Hepatocyte (in vitro differentiated cells): ENCODE measurements around the gene STXBP1. TPM values are rescaled to one million over a fixed set of nuclear protein-coding genes. Genes with fewer than 3 reads are reported as not detected.

Experiments
- DNase-seq: peaks from one replicate; pipeline ENCODE4 v3.0.0-alpha.2; 2016; ENCODE audit warnings: low spot score
- H2AFZ ChIP-seq: fragments of 200-600 bp; sonication (generic); 2 replicates; pipeline ENCODE4 v1.6.0; 2016; ENCODE audit warnings: antibody characterized with exemption, mild to moderate bottlenecking
- H3K27ac ChIP-seq: fragments of 200-600 bp; sonication (generic); 2 replicates; pipeline ENCODE4 v1.5.1; 2016; ENCODE audit warnings: mild to moderate bottlenecking
- H3K27me3 ChIP-seq: fragments of 200-600 bp; sonication (generic); 2 replicates; pipeline ENCODE4 v1.6.1; 2016
- H3K36me3 ChIP-seq: fragments of 200-600 bp; sonication (generic); replicated peaks from 2 replicates; pipeline ENCODE4 v1.5.1; 2016; ENCODE audit warnings: low read depth; ENCODE audit not compliant: insufficient read depth
- H3K4me1 ChIP-seq: fragments of 200-600 bp; sonication (generic); 2 replicates; pipeline ENCODE4 v1.5.1; 2016; ENCODE audit warnings: mild to moderate bottlenecking, moderate library complexity; ENCODE audit not compliant: insufficient read depth
- H3K4me2 ChIP-seq: fragments of 200-600 bp; sonication (generic); 2 replicates; pipeline ENCODE4 v1.6.0; 2016
- H3K4me3 ChIP-seq: fragments of 200-600 bp; sonication (generic); 2 replicates; pipeline ENCODE4 v1.5.1; 2016; ENCODE audit warnings: mild to moderate bottlenecking
- H3K79me2 ChIP-seq: fragments of 200-600 bp; sonication (generic); 2 replicates; pipeline ENCODE4 v1.6.0; 2017; ENCODE audit warnings: mild to moderate bottlenecking
- H3K9me2 ChIP-seq: fragments of 200-600 bp; sonication (generic); replicated peaks from 2 replicates; pipeline ENCODE4 v1.6.0; 2017; ENCODE audit warnings: mild to moderate bottlenecking; ENCODE audit not compliant: insufficient read depth
- H3K9me3 ChIP-seq: fragments of 200-600 bp; sonication (generic); 2 replicates; pipeline ENCODE4 v1.5.1; 2016; ENCODE audit warnings: low read depth, mild to moderate bottlenecking
- H4K20me1 ChIP-seq: fragments of 200-600 bp; sonication (generic); 2 replicates; pipeline ENCODE4 v1.6.0; 2016; ENCODE audit warnings: mild to moderate bottlenecking; ENCODE audit not compliant: insufficient read depth, poor library complexity, severe bottlenecking
- EZH2 ChIP-seq: fragments of 200-600 bp; sonication (generic); IDR thresholded peaks from 2 replicates; pipeline ENCODE4 v1.6.1; 2016; ENCODE audit warnings: antibody characterized with exemption, mild to moderate bottlenecking, borderline replicate concordance
- EZH2phosphoT487 ChIP-seq: fragments of 200-600 bp; sonication (generic); IDR thresholded peaks from one replicate; pipeline ENCODE4 v1.6.1; 2018; ENCODE audit warnings: antibody characterized with exemption, mild to moderate bottlenecking, low read depth, moderate library complexity; ENCODE audit not compliant: unreplicated experiment, severe bottlenecking
- WGBS: methylation state at CpG from one replicate; pipeline ENCODE4 v1.1.6; 2016; ENCODE audit warnings: low lambda C conversion rate; ENCODE audit errors: missing lambda C conversion rate; 5-methylcytosine and 5-hydroxymethylcytosine counted together
- polyA plus RNA-seq: library from polyadenylated mRNA; unstranded; fragments of >200 nt; fragmentation: Nextera tagmentation; extraction: Ambion mirVana; gene quantifications from 2 replicates; pipeline ENCODE4 v1.2.1, GENCODE V29; 2016
- total RNA-seq: library from RNA; depleted of rRNA; stranded (reverse); fragments of >200 nt; gene quantifications from 2 replicates; pipeline ENCODE4 v1.2.3, GENCODE V29; 2014
- TF ChIP-seq, protein P1 (sequence below): fragments of 200-600 bp; sonication (generic); IDR thresholded peaks from 2 replicates; pipeline ENCODE4 v1.5.1; 2016; ENCODE audit warnings: antibody characterized with exemption, mild to moderate bottlenecking; ENCODE audit not compliant: poor library complexity

Gene STXBP1
- total and polyA plus RNA-seq, 2 experiments from 2014 or later: 22.6 to 27.6 TPM

- H2AFZ ChIP-seq: no peak overlapping the region
- no peak overlapping the region for H3K4me2 ChIP-seq
- 80% methylated on average over 3 of the region's 3 CpGs for WGBS
- no peaks in the 10 kb centered on the region for H3K36me3 ChIP-seq
- peaks cover 9% of the 10 kb centered on the region for H3K4me1 ChIP-seq
- no peaks in the 10 kb centered on the region for H3K9me2 ChIP-seq
- no peak overlapping the region for H3K27ac ChIP-seq
- no peak for DNase-seq
- TF ChIP-seq EZH2: no peak
- TF ChIP-seq, protein P1, sequence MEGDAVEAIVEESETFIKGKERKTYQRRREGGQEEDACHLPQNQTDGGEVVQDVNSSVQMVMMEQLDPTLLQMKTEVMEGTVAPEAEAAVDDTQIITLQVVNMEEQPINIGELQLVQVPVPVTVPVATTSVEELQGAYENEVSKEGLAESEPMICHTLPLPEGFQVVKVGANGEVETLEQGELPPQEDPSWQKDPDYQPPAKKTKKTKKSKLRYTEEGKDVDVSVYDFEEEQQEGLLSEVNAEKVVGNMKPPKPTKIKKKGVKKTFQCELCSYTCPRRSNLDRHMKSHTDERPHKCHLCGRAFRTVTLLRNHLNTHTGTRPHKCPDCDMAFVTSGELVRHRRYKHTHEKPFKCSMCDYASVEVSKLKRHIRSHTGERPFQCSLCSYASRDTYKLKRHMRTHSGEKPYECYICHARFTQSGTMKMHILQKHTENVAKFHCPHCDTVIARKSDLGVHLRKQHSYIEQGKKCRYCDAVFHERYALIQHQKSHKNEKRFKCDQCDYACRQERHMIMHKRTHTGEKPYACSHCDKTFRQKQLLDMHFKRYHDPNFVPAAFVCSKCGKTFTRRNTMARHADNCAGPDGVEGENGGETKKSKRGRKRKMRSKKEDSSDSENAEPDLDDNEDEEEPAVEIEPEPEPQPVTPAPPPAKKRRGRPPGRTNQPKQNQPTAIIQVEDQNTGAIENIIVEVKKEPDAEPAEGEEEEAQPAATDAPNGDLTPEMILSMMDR: no peak
- no peak for TF ChIP-seq EZH2phosphoT487
- no peaks in the 10 kb centered on the region for H4K20me1 ChIP-seq
- H3K4me3 ChIP-seq: no peak overlapping the region
- no peaks in the 10 kb centered on the region for H3K79me2 ChIP-seq
- H3K9me3 ChIP-seq: no peaks in the 10 kb centered on the region
- H3K27me3 ChIP-seq: no peaks in the 10 kb centered on the region
These were observed 55.2 kb downstream of the STXBP1 start for GRCh38 chr9:127667127-127667844.

GRCh38 chr9:127667906-127668305 is 55.8 kb downstream of the STXBP1 start:
- Histone ChIP-seq H3K4me2 (no peak overlapping the region), H4K20me1 (no peaks in the 10 kb centered on the region), H3K4me3 (no peak overlapping the region), H3K27ac (no peak overlapping the region), H3K4me1 (peaks cover 9% of the 10 kb centered on the region), H2AFZ (no peak overlapping the region), H3K9me3 (no peaks in the 10 kb centered on the region), H3K79me2 (no peaks in the 10 kb centered on the region), H3K27me3 (no peaks in the 10 kb centered on the region), H3K9me2 (no peaks in the 10 kb centered on the region), H3K36me3 (no peaks in the 10 kb centered on the region)
- no peak for TF ChIP-seq EZH2
- TF ChIP-seq, protein P1: no peak
- TF ChIP-seq EZH2phosphoT487: no peak
- 94% methylated on average over 18 of the region's 18 CpGs for WGBS
- no peak for DNase-seq

GRCh38 chr9:127673234-127673633 is 61.2 kb downstream of the STXBP1 start:
- no peak for TF ChIP-seq EZH2phosphoT487
- no peak for TF ChIP-seq EZH2
- TF ChIP-seq, protein P1: no peak
- no peaks in the 10 kb centered on the region for H3K36me3 ChIP-seq
- DNase-seq: no peak

More at GRCh38 chr9:127673234-127673633, 61.2 kb downstream of the STXBP1 start:
- H3K9me3 ChIP-seq: no peaks in the 10 kb centered on the region
- no peak overlapping the region for H2AFZ ChIP-seq
- no peaks in the 10 kb centered on the region for H3K9me2 ChIP-seq
- WGBS: 92% methylated on average over 7 of the region's 7 CpGs
- H4K20me1 ChIP-seq: no peaks in the 10 kb centered on the region
- H3K27me3 ChIP-seq: no peaks in the 10 kb centered on the region
- no peak overlapping the region for H3K27ac ChIP-seq
- no peaks in the 10 kb centered on the region for H3K79me2 ChIP-seq
- H3K4me3 ChIP-seq: no peak overlapping the region
- H3K4me2 ChIP-seq: no peak overlapping the region
- no peaks in the 10 kb centered on the region for H3K4me1 ChIP-seq
